ENCODE measurements around the gene INSIG1. TPM values are rescaled to one million over a fixed set of nuclear protein-coding genes. Genes with fewer than 3 reads are reported as not detected.

The INSIG1 gene
- polyA plus RNA-seq, 3 donors: 37.1 to 85.6 (median 39.6) TPM

DNA sequence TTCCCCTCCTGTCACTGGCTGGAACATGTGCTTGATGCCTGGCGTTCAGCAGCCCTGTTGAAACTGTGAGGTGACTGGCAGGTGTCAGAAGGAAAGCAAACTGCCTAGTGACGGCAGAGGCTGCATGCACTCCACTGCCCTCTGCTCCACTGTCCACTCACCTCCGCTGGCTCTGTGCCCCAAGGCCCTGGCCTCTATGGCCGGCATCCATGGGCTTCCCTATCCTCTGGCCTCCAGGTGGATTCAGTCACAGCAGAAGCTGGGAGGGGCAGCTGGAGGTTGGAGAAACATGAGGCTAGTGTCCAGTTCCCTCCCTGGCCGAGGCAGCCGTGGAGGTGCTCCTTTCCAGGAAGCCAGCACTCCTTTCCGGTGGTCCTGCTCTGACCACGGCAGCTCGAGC, 31.2 kb upstream of the INSIG1 start:
- DNase-seq: no peak
- Histone ChIP-seq H3K9ac (ENCODE audit: insufficient read depth, low read length, poor library complexity, severe bottlenecking) (no peak overlapping the region), H4K20me1 (ENCODE audit: insufficient read depth, low read length) (no peaks in the 10 kb centered on the region), H3K36me3 (replicated peaks in 1 of 2; ENCODE audit: control insufficient read depth in 1 of 2, insufficient read depth in 2 of 2, low read length in 2 of 2) (no peaks in the 10 kb centered on the region), H3K4me2 (replicated peaks; ENCODE audit: extremely low read depth, low read length, poor library complexity, severe bottlenecking) (no peak overlapping the region), H3K27ac (ENCODE audit: low read depth in 1 of 2, low read length in 2 of 2) (no peak overlapping the region), H3K4me1 (ENCODE audit: control insufficient read depth in 1 of 2, insufficient read depth in 2 of 2, low read length in 2 of 2) (no peaks in the 10 kb centered on the region), H3K9me3 (replicated peaks in 1 of 2; ENCODE audit: control insufficient read depth in 1 of 2, insufficient read depth in 1 of 2, low read length in 2 of 2) (no peaks in the 10 kb centered on the region), H3K79me2 (ENCODE audit: insufficient read depth, low read length) (no peaks in the 10 kb centered on the region), H3K27me3 (ENCODE audit: control insufficient read depth in 2 of 2, insufficient read depth in 2 of 2, low read length in 2 of 2) (no peaks in the 10 kb centered on the region), H2AFZ (ENCODE audit: insufficient read depth, low read depth, low read length, poor library complexity, severe bottlenecking) (no peak overlapping the region), H3K4me3 (replicated peaks in 1 of 3; ENCODE audit: low read depth in 2 of 3, low read length in 3 of 3) (no peak overlapping the region)
- Mint-ChIP-seq H3K9me3 (peaks cover 0 to 3% (median 0%) of the 10 kb centered on the region in 7 donors), H3K27ac (no peak overlapping the region), H3K36me3 (no peaks in the 10 kb centered on the region), H3K4me1 (no peaks in the 10 kb centered on the region), H3K27me3 (ENCODE audit: low read depth in 3 of 3) (peaks cover 0 to 2% (median 0%) of the 10 kb centered on the region in 3 donors), H3K4me3 (no peak overlapping the region)
- 95% methylated on average over 8 of the region's 9 CpGs for WGBS (ENCODE audit: insufficient coverage)
- intact Hi-C loops (cut with micrococcal nuclease): no loop called here
- TF ChIP-seq CTCF (IDR thresholded peaks at IDR 0.05): no peak

DNA sequence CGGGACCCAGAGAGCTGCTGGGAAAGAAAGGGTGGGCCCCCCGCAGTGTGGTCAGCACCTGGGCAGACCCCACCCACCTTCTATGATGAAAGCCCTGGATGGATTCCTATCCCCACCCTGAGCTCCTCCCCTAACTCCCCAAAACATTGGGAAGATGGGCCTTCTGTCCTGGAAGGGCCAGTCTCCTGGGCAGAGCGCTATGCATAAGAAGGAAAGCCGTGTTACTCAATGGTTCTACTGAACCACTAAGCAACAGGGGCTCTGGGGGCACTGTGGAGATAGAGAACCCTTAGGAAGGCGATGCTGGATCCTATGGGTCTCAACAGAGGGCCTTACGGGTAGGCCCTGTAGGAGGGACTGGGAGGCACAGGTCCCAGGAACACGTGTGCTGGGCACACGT, 30.7 kb upstream of the INSIG1 start:
- TF ChIP-seq CTCF (IDR thresholded peaks at IDR 0.05): no peak
- H3K9ac ChIP-seq (ENCODE audit: insufficient read depth, low read length, poor library complexity, severe bottlenecking): no peak overlapping the region
- no peak overlapping the region for H3K4me3 ChIP-seq (replicated peaks in 1 of 3; ENCODE audit: low read depth in 2 of 3, low read length in 3 of 3)
- no peaks in the 10 kb centered on the region for H4K20me1 ChIP-seq (ENCODE audit: insufficient read depth, low read length)
- no peak overlapping the region for H3K4me3 Mint-ChIP-seq
- no peak overlapping the region for H3K27ac ChIP-seq (ENCODE audit: low read depth in 1 of 2, low read length in 2 of 2)
- H3K36me3 Mint-ChIP-seq: no peaks in the 10 kb centered on the region
- H3K36me3 ChIP-seq (replicated peaks in 1 of 2; ENCODE audit: control insufficient read depth in 1 of 2, insufficient read depth in 2 of 2, low read length in 2 of 2): no peaks in the 10 kb centered on the region
- no peaks in the 10 kb centered on the region for H3K4me1 ChIP-seq (ENCODE audit: control insufficient read depth in 1 of 2, insufficient read depth in 2 of 2, low read length in 2 of 2)
- H3K4me1 Mint-ChIP-seq: no peaks in the 10 kb centered on the region
- peaks cover 0 to 5% (median 2%) of the 10 kb centered on the region in 3 donors for H3K27me3 Mint-ChIP-seq (ENCODE audit: low read depth in 3 of 3)
- H2AFZ ChIP-seq (ENCODE audit: insufficient read depth, low read depth, low read length, poor library complexity, severe bottlenecking): no peak overlapping the region
- no peaks in the 10 kb centered on the region for H3K27me3 ChIP-seq (ENCODE audit: control insufficient read depth in 2 of 2, insufficient read depth in 2 of 2, low read length in 2 of 2)
- H3K79me2 ChIP-seq (ENCODE audit: insufficient read depth, low read length): no peaks in the 10 kb centered on the region
- H3K4me2 ChIP-seq (replicated peaks; ENCODE audit: extremely low read depth, low read length, poor library complexity, severe bottlenecking): no peak overlapping the region
- H3K27ac Mint-ChIP-seq: no peak overlapping the region
- H3K9me3 ChIP-seq (replicated peaks in 1 of 2; ENCODE audit: control insufficient read depth in 1 of 2, insufficient read depth in 1 of 2, low read length in 2 of 2): no peaks in the 10 kb centered on the region
- no peak for DNase-seq
- intact Hi-C loops (cut with micrococcal nuclease): no loop called here
- 98% methylated on average over 5 of the region's 8 CpGs for WGBS (ENCODE audit: insufficient coverage)
- peaks cover 0 to 3% (median 0%) of the 10 kb centered on the region in 7 donors for H3K9me3 Mint-ChIP-seq

Measured in CD14-positive monocyte (primary cell).